Cortex of kidney (tissue), 1 donor: Measurements from ENCODE around the gene CEP70.
"Not testable (repeated sequence)": the region's sequence is repeated elsewhere in the genome, so short reads cannot be mapped to it uniquely, and the experiment has no call there.

Source experiments
- DNase-seq: peaks from one replicate; lab custom pipeline; 2025; lab: John Stamatoyannopoulos, UW

Gene CEP70

GRCh38 chr3:138594150-138594934, at the start of gene CEP70:
CEP70 (minus strand) TSS chr3:138594260; CDS start chr3:138572927, 21,333 bp downstream.
- DNase-seq = no peak

- DNase-seq = no peak
Measured at GRCh38 chr3:138642927-138643253, 48.8 kb upstream of the CEP70 start.

GRCh38 chr3:138642226-138642926, 48.3 kb upstream of the CEP70 start:
- DNase-seq = no peak

- no peak for DNase-seq
Measured at GRCh38 chr3:138640537-138640936, 46.5 kb upstream of the CEP70 start.

GRCh38 chr3:138638641-138639040, 44.6 kb upstream of the CEP70 start:
- no peak for DNase-seq

GRCh38 chr3:138629526-138629925, 35.5 kb upstream of the CEP70 start:
- DNase-seq = no peak

- no peak for DNase-seq
Measured at GRCh38 chr3:138625707-138626365, 31.8 kb upstream of the CEP70 start.

- no peak for DNase-seq
Measured at GRCh38 chr3:138624518-138624917, 30.5 kb upstream of the CEP70 start.

- DNase-seq = no peak
Measured at GRCh38 chr3:138620431-138620830, 26.4 kb upstream of the CEP70 start.

GRCh38 chr3:138615462-138615861, 21.4 kb upstream of the CEP70 start:
- DNase-seq = no peak

GRCh38 chr3:138609898-138610266, 15.8 kb upstream of the CEP70 start:
- DNase-seq = no peak

- no peak for DNase-seq
Measured at GRCh38 chr3:138608322-138609135, 14.5 kb upstream of the CEP70 start, which contains the start of gene FAIM. FAIM (plus strand) TSS chr3:138608771; CDS start chr3:138619727, 10,956 bp downstream.

GRCh38 chr3:138604106-138604595, 10.1 kb upstream of the CEP70 start:
- DNase-seq = not testable (repeated sequence)

GRCh38 chr3:138601661-138602060, 7.6 kb upstream of the CEP70 start:
- DNase-seq = not testable (repeated sequence)

- no peak for DNase-seq
Measured at GRCh38 chr3:138600100-138600745, 6.2 kb upstream of the CEP70 start.

- DNase-seq = no peak
Measured at GRCh38 chr3:138598534-138598933, 4.5 kb upstream of the CEP70 start.

GRCh38 chr3:138597186-138597976, 3.3 kb upstream of the CEP70 start:
- not testable (repeated sequence) for DNase-seq

- DNase-seq = no peak
Measured at GRCh38 chr3:138594935-138595610, 1.0 kb upstream of the CEP70 start.

GRCh38 chr3:138593488-138594149, 441 bp downstream of the CEP70 start:
- no peak for DNase-seq
